Spleen (tissue), 11 donors: Measurements from ENCODE around the gene CSNK1D. TPM values are rescaled to one million over a fixed set of nuclear protein-coding genes. Genes with fewer than 3 reads are reported as not detected.

Source experiments
- DNase-seq: peaks from one replicate; pipeline ENCODE4 v3.0.0-alpha.2; 2020
- H3K27ac ChIP-seq, 8 donors: fragments of 200-600 bp; sonication (generic) in 7 of 8; 1 replicate in 4 of 8; 2 replicates in 4 of 8; pipeline versions ENCODE4 v1.5.0 to v1.8.0; 2016 to 2021; ENCODE audit warnings: inconsistent platforms in 4 of 8, mild to moderate bottlenecking in 4 of 8, moderate library complexity in 1 of 8
- H3K27me3 ChIP-seq, 7 donors: fragments of 200-600 bp; sonication (generic) in 6 of 7; replicated peaks in 1 of 7; 1 replicate in 4 of 7; 2 replicates in 3 of 7; pipeline versions ENCODE4 v1.5.0 to v1.8.0; 2016 to 2021; ENCODE audit warnings: inconsistent platforms in 3 of 7, mild to moderate bottlenecking in 1 of 7
- H3K36me3 ChIP-seq, 6 donors: fragments of 200-600 bp; sonication (generic) in 5 of 6; 1 replicate in 4 of 6; 2 replicates in 2 of 6; pipeline versions ENCODE4 v1.5.0 to v1.8.0; 2016 to 2021; ENCODE audit warnings: inconsistent platforms in 2 of 6
- H3K4me1 ChIP-seq, 6 donors: fragments of 200-600 bp; sonication (generic) in 5 of 6; 1 replicate in 3 of 6; 2 replicates in 3 of 6; pipeline versions ENCODE4 v1.5.0 to v1.8.0; 2016 to 2021; ENCODE audit warnings: inconsistent platforms in 3 of 6
- H3K4me3 ChIP-seq, 8 donors: fragments of 200-600 bp; sonication (generic) in 7 of 8; 1 replicate in 4 of 8; 2 replicates in 4 of 8; pipeline versions ENCODE4 v1.5.0 to v1.8.0; 2016 to 2021; ENCODE audit warnings: inconsistent platforms in 4 of 8, mild to moderate bottlenecking in 4 of 8, moderate library complexity in 2 of 8
- H3K9me3 ChIP-seq, 8 donors: fragments of 200-600 bp; sonication (generic) in 7 of 8; 1 replicate in 4 of 8; 2 replicates in 4 of 8; pipeline versions ENCODE4 v1.5.0 to v1.8.0; 2016 to 2021; ENCODE audit warnings: inconsistent platforms in 4 of 8
- POLR2A ChIP-seq, 3 donors: fragments of 450-650 bp; IDR thresholded peaks; one replicate each; pipeline ENCODE4 v1.5.1; 2017; ENCODE audit warnings: antibody characterized with exemption in 3 of 3, mild to moderate bottlenecking in 1 of 3
- POLR2AphosphoS5 ChIP-seq, 3 donors: sonication (generic); formaldehyde crosslinking; IDR thresholded peaks; one replicate each; pipeline ENCODE4 v1.5.1; 2017; ENCODE audit warnings: antibody characterized with exemption in 3 of 3
- WGBS, 5 donors: extraction: QIAGEN DNeasy Blood & Tissue Kit in 3 of 5; methylation state at CpG; one replicate each; pipeline versions ENCODE4 v1.1.5 to v1.1.7; 2013 to 2018; 5-methylcytosine and 5-hydroxymethylcytosine counted together
- intact Hi-C: fragments of 100-400 bp; cut with DNase I; formaldehyde crosslinking; loops from one replicate; pipeline ENCODE4 v1.15.0; 2023; ENCODE audit warnings: low total_unique reads
- polyA plus RNA-seq, 3 donors: library from polyadenylated mRNA; stranded (reverse); fragments of 200-250 nt; gene quantifications; one replicate each; pipeline ENCODE4 v1.2.1, GENCODE V29; 2013
- total RNA-seq, 7 donors: library from RNA; depleted of rRNA in 3 of 7; stranded (reverse); fragments of >200 nt in 3 of 7; fragmentation: NEBNext Ultra II Directional in 4 of 7; extraction: Animal tissue kit (Norgen Biotek cat#: 25700) in 4 of 7; gene quantifications; one replicate each; pipeline versions ENCODE4 v1.1.0 to v1.2.1, GENCODE V29; 2016 to 2021
- TF ChIP-seq, protein P1 (sequence below), 11 experiments: fragments of 200-600 bp in 7 of 11; fragments of 450-650 bp in 4 of 11; sonication (generic) in 4 of 11; IDR thresholded peaks in 8 of 11; conservative IDR thresholded peaks in 3 of 11; 1 replicate in 7 of 11; 2 replicates in 4 of 11; pipeline versions ENCODE4 v1.4.0 to v1.8.0; 2016 to 2021; ENCODE audit warnings: antibody characterized with exemption in 11 of 11, inconsistent platforms in 4 of 11, mild to moderate bottlenecking in 1 of 11
- donor health status: healthy with polysubstance abuse.
- donor health status: DM: no; HTN: no; CAD: no; lungs with moderate emphysema.
- donor health status: DM: no; HTN: no; CAD: no.
- donor health status: Bipolar disorder and iron deficiency.
- donor health status: healthy.
- donor health status: DM: no; HTN: no; CAD: no.
- donor health status: DM: yes; HTN: yes; CAD: no.

Gene CSNK1D
- total and polyA plus RNA-seq, 10 donors: 46.5 to 216 (median 119) TPM

DNA sequence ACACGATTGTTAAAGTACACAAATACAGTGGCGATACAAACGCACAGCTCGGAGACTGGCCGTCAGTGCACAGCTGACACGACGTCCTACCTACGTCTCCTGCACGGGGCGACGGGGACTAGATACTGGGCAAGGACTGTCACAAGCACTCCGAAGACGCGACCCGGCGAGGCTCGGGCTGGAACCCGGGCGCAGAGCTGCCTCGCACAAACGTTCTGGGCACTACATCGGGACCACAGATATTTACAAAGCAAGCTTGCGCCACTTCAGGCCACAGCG, 30.9 kb downstream of the CSNK1D start:
- H3K27me3 ChIP-seq: no peaks in the 10 kb centered on the region
- H3K4me3 ChIP-seq: peak overlapping the region in 1 of 8 donors; percentile 6
- H3K36me3 ChIP-seq: peaks cover 8 to 99% (median 68%) of the 10 kb centered on the region in 6 donors
- H3K27ac ChIP-seq: peak overlapping the region in 5 of 8 donors; percentile 61 to 100 (median 82)
- DNase-seq: peak; percentile 78
- peaks cover 59 to 98% (median 83%) of the 10 kb centered on the region in 6 donors for H3K4me1 ChIP-seq
- no peak for TF ChIP-seq POLR2A (IDR thresholded peaks at IDR 0.05)
- TF ChIP-seq POLR2AphosphoS5 (IDR thresholded peaks at IDR 0.05): peak in 2 of 3 donors; percentile 23 to 66
- WGBS, 5 donors: 78 to 86% (median 82%) methylated on average over 24 of the region's 24 CpGs
- no peaks in the 10 kb centered on the region for H3K9me3 ChIP-seq
- intact Hi-C loops: no loop called here

DNA sequence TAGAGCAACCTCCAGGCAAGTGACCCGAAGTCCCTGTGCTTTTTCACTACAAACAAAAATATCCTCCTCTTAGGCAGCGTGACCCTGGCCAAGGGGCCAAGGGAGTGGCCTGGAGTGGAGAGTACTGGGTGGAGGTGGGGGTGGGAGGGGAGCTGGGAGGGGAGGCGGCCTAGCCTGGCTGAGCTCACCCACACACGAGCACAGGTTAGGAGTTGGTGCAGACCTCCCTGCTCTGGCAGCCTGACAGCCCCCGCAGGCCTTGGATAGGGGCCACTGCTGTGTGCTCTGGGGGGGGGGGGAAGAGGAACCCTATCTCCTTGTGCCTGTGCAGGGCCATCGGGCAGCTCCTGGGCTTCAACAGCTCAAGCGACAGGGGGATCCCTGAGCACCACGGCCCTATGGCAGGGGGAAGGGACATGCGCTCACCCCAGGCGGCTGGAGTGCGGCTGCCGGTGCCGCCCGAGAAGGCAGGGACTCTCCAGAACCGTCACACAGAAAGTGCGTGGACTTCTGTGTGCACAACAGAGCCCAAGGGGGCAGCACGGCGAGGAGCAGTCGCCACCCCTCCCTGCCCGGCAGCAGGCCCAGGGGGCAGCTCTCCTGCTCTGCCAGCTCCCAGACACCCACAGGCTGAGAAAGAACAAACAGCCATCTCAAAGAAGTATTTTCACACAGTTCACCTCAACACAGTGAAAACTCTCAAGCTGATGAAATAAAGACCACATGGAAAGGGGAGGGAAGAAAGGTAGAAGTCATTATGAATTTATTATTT, 31.4 kb downstream of the CSNK1D start:
- DNase-seq: peak; percentile 79
- Histone ChIP-seq H3K4me1 (peaks cover 58 to 98% (median 80%) of the 10 kb centered on the region in 6 donors), H3K36me3 (peaks cover 8 to 99% (median 68%) of the 10 kb centered on the region in 6 donors), H3K27me3 (no peaks in the 10 kb centered on the region), H3K4me3 (peak overlapping the region in 1 of 8 donors; percentile 27), H3K9me3 (no peaks in the 10 kb centered on the region), H3K27ac (peak overlapping the region; percentile 35 to 100 (median 76))
- TF ChIP-seq POLR2AphosphoS5 (IDR thresholded peaks at IDR 0.05): peak in 2 of 3 donors; percentile 20 to 78
- no peak for TF ChIP-seq POLR2A (IDR thresholded peaks at IDR 0.05)
- 38 to 55% (median 42%) methylated on average over 15 to 20 of the region's 20 CpGs for WGBS, 5 donors
- intact Hi-C loops: no loop called here

DNA sequence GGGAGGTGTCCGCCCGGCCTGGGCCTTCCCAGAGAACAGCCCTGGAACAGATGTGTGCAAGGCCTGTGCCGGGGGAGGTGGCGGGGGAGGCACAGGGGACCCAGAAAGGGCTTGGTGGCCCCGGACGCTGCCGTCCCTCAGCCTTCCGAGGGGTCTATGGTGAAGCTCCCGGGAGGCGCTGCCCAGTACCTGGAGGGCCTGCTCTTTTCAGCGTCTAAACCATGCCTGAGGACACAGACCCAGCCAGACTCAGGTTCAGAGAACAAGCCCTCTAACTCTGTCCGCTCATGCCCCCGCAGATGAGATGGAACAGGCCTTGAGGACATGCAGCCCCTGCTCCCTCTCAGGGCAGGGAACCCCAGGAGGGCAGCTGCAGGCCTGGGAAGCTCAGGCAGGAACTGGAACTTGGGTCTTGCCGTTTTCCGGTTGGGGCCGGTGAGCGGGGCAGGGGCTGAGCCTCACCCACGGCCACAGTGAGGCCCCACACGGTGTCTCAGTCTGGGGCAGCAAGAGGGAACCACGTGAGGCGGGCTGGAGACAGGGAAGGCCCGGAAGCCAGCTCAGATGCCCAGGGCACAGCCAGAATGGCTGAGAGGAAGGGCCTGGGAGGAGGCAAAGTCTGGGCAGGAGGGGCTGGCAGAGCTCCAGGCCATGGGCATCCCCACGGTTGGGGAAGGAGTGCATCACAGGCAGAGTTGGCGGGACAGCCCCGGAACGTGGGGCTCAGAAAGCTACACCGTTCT, 32.1 kb downstream of the CSNK1D start:
- peaks cover 50 to 98% (median 80%) of the 10 kb centered on the region in 6 donors for H3K4me1 ChIP-seq

DNA sequence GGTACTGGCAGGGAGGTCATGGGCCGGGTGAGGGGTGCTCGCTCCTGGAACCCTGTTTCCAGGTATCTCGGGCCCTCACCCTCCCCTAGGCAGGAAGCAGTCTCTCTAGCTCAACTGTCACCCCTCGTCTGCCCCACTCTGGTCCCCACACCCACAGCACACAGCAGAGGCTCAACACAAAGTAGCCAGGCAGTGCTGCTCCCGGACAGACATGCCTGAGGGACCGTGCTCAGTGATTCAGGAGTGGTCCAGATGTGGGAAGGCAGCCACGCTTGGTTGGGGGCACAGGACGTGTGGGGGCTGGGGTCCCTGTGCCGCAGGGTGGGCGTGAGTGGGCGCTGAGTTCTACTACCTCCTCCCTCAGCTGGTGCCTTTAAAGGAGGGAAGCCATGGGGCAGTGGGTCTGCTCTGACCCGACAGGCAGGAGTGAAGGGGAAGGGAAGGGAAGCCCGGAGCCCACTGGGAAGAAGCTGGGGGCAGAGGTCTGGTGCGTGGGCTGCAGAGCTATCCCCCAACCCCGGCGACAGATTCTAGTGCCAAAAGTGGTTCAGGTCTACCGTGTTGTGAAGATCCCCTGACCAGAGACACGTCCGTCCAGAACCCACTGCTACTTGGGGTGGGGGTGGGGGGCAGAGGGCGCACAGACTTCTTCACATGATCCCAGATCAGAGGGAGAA, 32.9 kb downstream of the CSNK1D start:
- intact Hi-C loops: no loop called here
- no peaks in the 10 kb centered on the region for H3K9me3 ChIP-seq
- TF ChIP-seq POLR2AphosphoS5 (IDR thresholded peaks at IDR 0.05): peak in 2 of 3 donors; percentile 44 to 45
- TF ChIP-seq, protein P1, sequence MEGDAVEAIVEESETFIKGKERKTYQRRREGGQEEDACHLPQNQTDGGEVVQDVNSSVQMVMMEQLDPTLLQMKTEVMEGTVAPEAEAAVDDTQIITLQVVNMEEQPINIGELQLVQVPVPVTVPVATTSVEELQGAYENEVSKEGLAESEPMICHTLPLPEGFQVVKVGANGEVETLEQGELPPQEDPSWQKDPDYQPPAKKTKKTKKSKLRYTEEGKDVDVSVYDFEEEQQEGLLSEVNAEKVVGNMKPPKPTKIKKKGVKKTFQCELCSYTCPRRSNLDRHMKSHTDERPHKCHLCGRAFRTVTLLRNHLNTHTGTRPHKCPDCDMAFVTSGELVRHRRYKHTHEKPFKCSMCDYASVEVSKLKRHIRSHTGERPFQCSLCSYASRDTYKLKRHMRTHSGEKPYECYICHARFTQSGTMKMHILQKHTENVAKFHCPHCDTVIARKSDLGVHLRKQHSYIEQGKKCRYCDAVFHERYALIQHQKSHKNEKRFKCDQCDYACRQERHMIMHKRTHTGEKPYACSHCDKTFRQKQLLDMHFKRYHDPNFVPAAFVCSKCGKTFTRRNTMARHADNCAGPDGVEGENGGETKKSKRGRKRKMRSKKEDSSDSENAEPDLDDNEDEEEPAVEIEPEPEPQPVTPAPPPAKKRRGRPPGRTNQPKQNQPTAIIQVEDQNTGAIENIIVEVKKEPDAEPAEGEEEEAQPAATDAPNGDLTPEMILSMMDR (IDR thresholded peaks at IDR 0.05 in 8 of 11, conservative IDR thresholded peaks at IDR 0.05 in 3 of 11): no peak
- 55 to 69% (median 61%) methylated on average over 12 to 20 of the region's 20 CpGs for WGBS, 5 donors
- H3K4me1 ChIP-seq: peaks cover 50 to 98% (median 83%) of the 10 kb centered on the region in 6 donors
- peak; percentile 75 for DNase-seq
- H3K4me3 ChIP-seq: peak overlapping the region in 1 of 8 donors; percentile 4
- peak overlapping the region; percentile 15 to 100 (median 76) for H3K27ac ChIP-seq
- H3K36me3 ChIP-seq: peaks cover 8 to 99% (median 59%) of the 10 kb centered on the region in 6 donors
- no peaks in the 10 kb centered on the region for H3K27me3 ChIP-seq

More for the DNA sequence above, 32.1 kb downstream of the CSNK1D start:
- peak overlapping the region; percentile 15 to 100 (median 76) for H3K27ac ChIP-seq
- H3K4me3 ChIP-seq: peak overlapping the region in 1 of 8 donors; percentile 27
- TF ChIP-seq POLR2AphosphoS5 (IDR thresholded peaks at IDR 0.05): peak; percentile 76 to 90 (median 81)
- TF ChIP-seq, protein P1 (IDR thresholded peaks at IDR 0.05 in 8 of 11, conservative IDR thresholded peaks at IDR 0.05 in 3 of 11): no peak
- intact Hi-C loops: no loop called here
- peak; percentile 91 for DNase-seq
- no peaks in the 10 kb centered on the region for H3K27me3 ChIP-seq
- no peaks in the 10 kb centered on the region for H3K9me3 ChIP-seq
- 29 to 52% (median 40%) methylated on average over 17 to 27 of the region's 27 CpGs for WGBS, 5 donors
- H3K36me3 ChIP-seq: peaks cover 8 to 99% (median 66%) of the 10 kb centered on the region in 6 donors
